ENCODE results near the gene PDPK1. TPM values are rescaled to one million over a fixed set of nuclear protein-coding genes. Genes with fewer than 3 reads are reported as not detected.

Gene PDPK1
- polyA plus RNA-seq, 1 experiment: 25.0 TPM

GRCh38 chr16:2497695-2498484, 39.9 kb upstream of the PDPK1 start:
- CTCF ChIA-PET: interaction anchor here (1.3 to 1.9 kb wide), 3 partner anchors 15 to 158 kb away, joined by 4 to 6 read pairs (median 5); partner anchors contain the start of gene ABCA3
- no peak for DNase-seq (ENCODE audit: low read depth)
- POLR2A ChIA-PET: no interaction called here

DNA sequence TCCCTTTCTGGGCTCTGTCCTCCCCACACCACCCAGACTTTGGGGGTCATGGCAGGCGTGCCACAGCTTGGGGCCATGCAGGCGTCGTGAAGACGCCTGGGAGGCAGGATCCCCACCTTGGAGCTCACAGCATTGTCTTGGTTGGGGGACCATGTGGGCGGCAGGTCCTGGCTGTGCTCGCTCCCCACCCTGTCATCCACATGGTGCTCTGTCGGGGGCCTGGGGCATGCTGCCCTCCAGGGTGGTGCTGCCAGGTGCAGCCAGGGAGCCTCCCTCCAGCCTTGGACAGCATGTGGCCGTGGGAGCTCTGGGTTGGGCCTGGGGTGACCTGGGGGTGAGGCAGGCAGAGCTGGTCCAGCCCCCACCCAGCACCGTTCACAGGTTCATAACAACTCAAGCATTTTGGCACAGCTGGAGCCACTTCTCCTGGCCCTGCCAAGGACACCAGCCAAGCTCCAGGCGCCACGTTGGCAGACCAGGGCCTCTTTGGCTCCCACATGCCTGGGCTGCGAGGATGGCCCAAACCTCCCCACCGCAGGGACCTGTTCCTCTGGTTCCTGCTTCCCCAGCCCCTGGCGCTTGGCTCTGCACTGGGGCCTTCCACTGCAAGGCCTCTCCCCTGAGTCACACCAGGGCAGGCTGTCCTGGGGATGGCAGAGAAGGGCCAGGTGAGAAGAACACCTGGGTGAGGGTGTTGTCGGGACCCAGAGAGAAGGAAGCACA, 39.1 kb upstream of the PDPK1 start:
- no peak overlapping the region for H3K4me3 ChIP-seq (ENCODE audit: low read depth, low read length)
- H3K36me3 ChIP-seq (ENCODE audit: control insufficient read depth, insufficient read depth, low read length): peaks cover 33% of the 10 kb centered on the region
- no peaks in the 10 kb centered on the region for H3K27me3 ChIP-seq (ENCODE audit: control insufficient read depth, insufficient read depth, low read length)
- DNase-seq (ENCODE audit: low read depth): no peak
- TF ChIP-seq CTCF (IDR thresholded peaks at IDR 0.05; ENCODE audit: insufficient read depth, low read depth, low read length): no peak
- ChIA-PET POLR2A (no interaction called here), CTCF (interaction anchor here (1.3 kb wide), 1 partner anchor 16 kb away, joined by 4 read pairs; no protein-coding TSS in a partner anchor)

More at GRCh38 chr16:2497695-2498484, 39.9 kb upstream of the PDPK1 start:
- TF ChIP-seq CTCF (IDR thresholded peaks at IDR 0.05; ENCODE audit: insufficient read depth, low read depth, low read length): no peak
- Histone ChIP-seq H3K27me3 (ENCODE audit: control insufficient read depth, insufficient read depth, low read length) (no peaks in the 10 kb centered on the region), H3K4me3 (ENCODE audit: low read depth, low read length) (no peak overlapping the region), H3K36me3 (ENCODE audit: control insufficient read depth, insufficient read depth, low read length) (peaks cover 33% of the 10 kb centered on the region)

GRCh38 chr16:2499454-2499853, 38.4 kb upstream of the PDPK1 start:
- TF ChIP-seq CTCF (IDR thresholded peaks at IDR 0.05; ENCODE audit: insufficient read depth, low read depth, low read length): no peak
- H3K27me3 ChIP-seq (ENCODE audit: control insufficient read depth, insufficient read depth, low read length): no peaks in the 10 kb centered on the region
- CTCF ChIA-PET: interaction anchor here (2.2 to 3.8 kb wide), 4 partner anchors 14 to 248 kb away, joined by 5 to 63 read pairs (median 12); partner anchors contain the start of gene ECI1

GRCh38 chr16:2499890-2500429, 37.9 kb upstream of the PDPK1 start:
- ChIA-PET CTCF (interaction anchor here (0.7 to 3.8 kb wide), 7 partner anchors 8 to 248 kb away, joined by 3 to 63 read pairs (median 10); partner anchors contain the start of gene ECI1), POLR2A (no interaction called here)
- no peak for TF ChIP-seq CTCF (IDR thresholded peaks at IDR 0.05; ENCODE audit: insufficient read depth, low read depth, low read length)
- H3K36me3 ChIP-seq (ENCODE audit: control insufficient read depth, insufficient read depth, low read length): peaks cover 33% of the 10 kb centered on the region
- H3K4me3 ChIP-seq (ENCODE audit: low read depth, low read length): no peak overlapping the region
- no peaks in the 10 kb centered on the region for H3K27me3 ChIP-seq (ENCODE audit: control insufficient read depth, insufficient read depth, low read length)
- DNase-seq (ENCODE audit: low read depth): no peak

More at GRCh38 chr16:2499454-2499853, 38.4 kb upstream of the PDPK1 start:
- DNase-seq (ENCODE audit: low read depth): no peak
- POLR2A ChIA-PET: no interaction called here
- no peak overlapping the region for H3K4me3 ChIP-seq (ENCODE audit: low read depth, low read length)
- H3K36me3 ChIP-seq (ENCODE audit: control insufficient read depth, insufficient read depth, low read length): peaks cover 33% of the 10 kb centered on the region
